Activated naive CD4-positive, alpha-beta T cell treated with anti-CD3 and anti-CD28 coated beads, Interleukin-2, amount 10 ng/mL, durations not matched to agents 7 days and 5 days (primary cell): ENCODE results near the gene GTF2A1.

Experiments
- CTCF ChIA-PET: fragments of 350-600 bp; sonication (Branson Sonifier 250); formaldehyde crosslinking; loops from one replicate; lab custom pipeline; 2021; ENCODE audit warnings: antibody characterized with exemption; lab: Charles Lee
- DNase-seq: peaks from one replicate; pipeline ENCODE4 v3.0.0-alpha.2; 2020
- H3K27ac Mint-ChIP-seq: one replicate; pipeline ENCODE4 v1.8.0; 2021; ENCODE audit warnings: mild to moderate bottlenecking, moderate library complexity, mixed read lengths
- H3K27me3 Mint-ChIP-seq: one replicate; pipeline ENCODE4 v1.8.0; 2021; ENCODE audit warnings: mild to moderate bottlenecking, mixed read lengths
- H3K36me3 Mint-ChIP-seq: one replicate; pipeline ENCODE4 v1.8.0; 2021; ENCODE audit warnings: mixed read lengths
- H3K4me1 Mint-ChIP-seq: one replicate; pipeline ENCODE4 v1.8.0; 2021; ENCODE audit warnings: mixed read lengths
- H3K4me3 Mint-ChIP-seq: one replicate; pipeline ENCODE4 v1.8.0; 2021; ENCODE audit warnings: mild to moderate bottlenecking, moderate library complexity, mixed read lengths
- H3K9me3 Mint-ChIP-seq: one replicate; pipeline ENCODE4 v1.8.0; 2021; ENCODE audit warnings: mixed read lengths

GTF2A1 gene

DNA sequence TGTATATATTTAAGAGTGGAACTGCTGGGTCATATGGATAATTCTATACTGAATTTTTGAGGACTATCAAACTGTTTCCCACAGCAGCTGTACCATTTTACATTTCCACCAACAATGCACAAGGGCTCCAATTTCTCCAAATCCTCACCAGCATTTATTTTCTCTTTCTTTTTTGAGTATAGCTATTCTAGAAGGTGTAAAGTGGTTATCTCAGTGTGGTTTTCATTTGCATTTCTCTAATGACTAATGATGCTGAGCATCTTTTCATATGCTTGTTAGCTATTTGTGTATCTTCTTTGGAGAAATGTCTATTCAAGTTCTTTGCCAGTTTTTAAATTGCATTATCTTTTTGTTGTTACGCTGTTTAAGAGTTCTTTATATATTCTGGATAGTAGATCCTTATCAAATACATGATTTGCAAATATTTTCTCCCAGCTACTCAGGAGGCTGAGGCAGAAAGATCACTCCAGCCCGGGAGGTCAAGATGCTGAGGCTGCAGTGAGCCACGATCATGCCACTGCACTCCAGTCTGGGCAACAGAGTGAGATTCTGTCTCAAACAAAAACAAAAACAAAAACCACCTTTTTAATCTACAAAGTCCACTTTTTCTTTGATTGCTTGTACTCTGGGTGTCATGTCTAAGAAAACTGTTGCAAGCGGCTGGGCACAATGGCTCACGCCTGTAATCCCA lies 32.8 kb downstream of the GTF2A1 start:
- Mint-ChIP-seq H3K4me1 (peaks cover 61% of the 10 kb centered on the region), H3K27me3 (no peaks in the 10 kb centered on the region), H3K9me3 (peaks cover 1% of the 10 kb centered on the region), H3K27ac (peak overlapping the region; percentile 72), H3K4me3 (no peak overlapping the region), H3K36me3 (peaks cover 58% of the 10 kb centered on the region)
- DNase-seq: no peak
- CTCF ChIA-PET: interaction anchor here (0.9 to 1.4 kb wide), 3 partner anchors 18 to 277 kb away, joined by 3 read pairs; no protein-coding TSS in a partner anchor

DNA sequence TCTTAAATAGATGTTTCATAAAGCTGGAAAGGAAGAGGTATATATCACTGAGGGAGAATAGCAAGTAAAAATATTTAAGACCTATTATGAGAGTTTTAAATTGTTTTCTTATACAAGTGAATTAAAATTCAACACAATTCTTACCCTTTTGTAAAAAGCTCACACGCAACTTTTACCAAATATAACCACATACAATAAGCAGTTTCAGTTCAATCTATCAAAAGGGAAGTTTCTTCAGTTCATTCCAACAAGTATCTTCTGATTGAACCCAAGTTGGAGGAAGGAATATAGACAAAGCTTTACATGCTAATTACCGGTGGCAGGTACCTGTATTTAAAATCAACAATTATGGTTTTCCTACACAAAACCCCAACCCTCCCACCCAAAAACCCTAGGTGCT lies 41.1 kb downstream of the GTF2A1 start:
- CTCF ChIA-PET: interaction anchor here (0.7 to 2.1 kb wide), 3 partner anchors 9 to 38 kb away, joined by 3 to 9 read pairs (median 3); no protein-coding TSS in a partner anchor
- peaks cover 52% of the 10 kb centered on the region for H3K36me3 Mint-ChIP-seq
- H3K27me3 Mint-ChIP-seq: no peaks in the 10 kb centered on the region
- H3K4me1 Mint-ChIP-seq: peaks cover 42% of the 10 kb centered on the region
- no peak for DNase-seq
- H3K4me3 Mint-ChIP-seq: no peak overlapping the region
- no peaks in the 10 kb centered on the region for H3K9me3 Mint-ChIP-seq
- H3K27ac Mint-ChIP-seq: no peak overlapping the region

GRCh38 chr14:81178063-81178462 lies 42.7 kb downstream of the GTF2A1 start:
- H3K27ac Mint-ChIP-seq: peak overlapping the region; percentile 30
- H3K9me3 Mint-ChIP-seq: no peaks in the 10 kb centered on the region
- no peaks in the 10 kb centered on the region for H3K27me3 Mint-ChIP-seq
- DNase-seq: no peak
- no peak overlapping the region for H3K4me3 Mint-ChIP-seq
- CTCF ChIA-PET: interaction anchor here (1.5 kb wide), 1 partner anchor 34 kb away, joined by 3 read pairs; no protein-coding TSS in a partner anchor
- peaks cover 34% of the 10 kb centered on the region for H3K4me1 Mint-ChIP-seq
- H3K36me3 Mint-ChIP-seq: peaks cover 51% of the 10 kb centered on the region

- no peak overlapping the region for H3K4me3 Mint-ChIP-seq
- no peaks in the 10 kb centered on the region for H3K9me3 Mint-ChIP-seq
- peaks cover 46% of the 10 kb centered on the region for H3K36me3 Mint-ChIP-seq
- no peak for DNase-seq
- CTCF ChIA-PET: interaction anchor here (1.5 kb wide), 1 partner anchor 34 kb away, joined by 3 read pairs; no protein-coding TSS in a partner anchor
- H3K27me3 Mint-ChIP-seq: no peaks in the 10 kb centered on the region
- H3K27ac Mint-ChIP-seq: no peak overlapping the region
- H3K4me1 Mint-ChIP-seq: peaks cover 37% of the 10 kb centered on the region
These were observed 43.5 kb downstream of the GTF2A1 start for GRCh38 chr14:81177225-81177624.

DNA sequence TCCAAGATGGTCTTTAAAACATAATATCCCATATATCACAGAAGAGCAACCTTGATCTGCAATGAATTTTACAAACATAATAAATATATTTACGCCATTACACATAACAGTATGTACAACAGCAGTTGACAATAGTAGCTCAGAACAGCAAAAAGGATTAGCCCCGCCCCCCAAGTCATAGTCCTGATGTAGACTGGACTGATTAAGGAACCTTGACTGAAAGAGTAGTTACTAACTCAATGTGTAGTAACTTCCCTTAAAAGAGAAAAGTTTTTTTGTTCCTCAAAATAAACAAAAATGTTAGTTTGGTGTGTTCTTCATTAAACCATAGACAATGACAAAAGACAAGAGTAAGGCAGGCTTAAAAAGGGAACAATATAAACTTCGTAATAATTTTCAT lies 44.5 kb downstream of the GTF2A1 start:
- peaks cover 39% of the 10 kb centered on the region for H3K36me3 Mint-ChIP-seq
- H3K9me3 Mint-ChIP-seq: no peaks in the 10 kb centered on the region
- H3K4me1 Mint-ChIP-seq: peaks cover 46% of the 10 kb centered on the region
- CTCF ChIA-PET: no interaction called here
- no peak for DNase-seq
- H3K4me3 Mint-ChIP-seq: no peak overlapping the region
- H3K27me3 Mint-ChIP-seq: no peaks in the 10 kb centered on the region
- H3K27ac Mint-ChIP-seq: no peak overlapping the region

- H3K4me1 Mint-ChIP-seq: peaks cover 66% of the 10 kb centered on the region
- H3K27me3 Mint-ChIP-seq: no peaks in the 10 kb centered on the region
- no peak for DNase-seq
- CTCF ChIA-PET: interaction anchor here (0.6 to 1.1 kb wide), 3 partner anchors 9 to 186 kb away, joined by 3 to 9 read pairs (median 3); no protein-coding TSS in a partner anchor
- peak overlapping the region; percentile 4 for H3K27ac Mint-ChIP-seq
- no peak overlapping the region for H3K4me3 Mint-ChIP-seq
- H3K36me3 Mint-ChIP-seq: peaks cover 26% of the 10 kb centered on the region
- no peaks in the 10 kb centered on the region for H3K9me3 Mint-ChIP-seq
These were observed 47.9 kb downstream of the GTF2A1 start for GRCh38 chr14:81172881-81173280.

- Mint-ChIP-seq H3K27me3 (no peaks in the 10 kb centered on the region), H3K36me3 (peaks cover 23% of the 10 kb centered on the region), H3K4me1 (peaks cover 61% of the 10 kb centered on the region), H3K27ac (no peak overlapping the region), H3K9me3 (no peaks in the 10 kb centered on the region), H3K4me3 (no peak overlapping the region)
- CTCF ChIA-PET: interaction anchor here (0.7 to 1.1 kb wide), 3 partner anchors 9 to 185 kb away, joined by 3 to 9 read pairs (median 5); no protein-coding TSS in a partner anchor
- no peak for DNase-seq
These were observed 48.4 kb downstream of the GTF2A1 start for GRCh38 chr14:81172353-81172752.

- Mint-ChIP-seq H3K9me3 (no peaks in the 10 kb centered on the region), H3K27me3 (no peaks in the 10 kb centered on the region), H3K36me3 (peaks cover 18% of the 10 kb centered on the region), H3K4me1 (peaks cover 51% of the 10 kb centered on the region), H3K27ac (peak overlapping the region; percentile 97), H3K4me3 (peak overlapping the region; percentile 90)
- DNase-seq: no peak
- CTCF ChIA-PET: interaction anchor here (0.7 to 2.6 kb wide), 19 partner anchors 9 to 294 kb away, joined by 3 to 18 read pairs (median 5); partner anchors contain the start of gene TSHR
These were observed 49.9 kb downstream of the GTF2A1 start for GRCh38 chr14:81170829-81171195.

DNA sequence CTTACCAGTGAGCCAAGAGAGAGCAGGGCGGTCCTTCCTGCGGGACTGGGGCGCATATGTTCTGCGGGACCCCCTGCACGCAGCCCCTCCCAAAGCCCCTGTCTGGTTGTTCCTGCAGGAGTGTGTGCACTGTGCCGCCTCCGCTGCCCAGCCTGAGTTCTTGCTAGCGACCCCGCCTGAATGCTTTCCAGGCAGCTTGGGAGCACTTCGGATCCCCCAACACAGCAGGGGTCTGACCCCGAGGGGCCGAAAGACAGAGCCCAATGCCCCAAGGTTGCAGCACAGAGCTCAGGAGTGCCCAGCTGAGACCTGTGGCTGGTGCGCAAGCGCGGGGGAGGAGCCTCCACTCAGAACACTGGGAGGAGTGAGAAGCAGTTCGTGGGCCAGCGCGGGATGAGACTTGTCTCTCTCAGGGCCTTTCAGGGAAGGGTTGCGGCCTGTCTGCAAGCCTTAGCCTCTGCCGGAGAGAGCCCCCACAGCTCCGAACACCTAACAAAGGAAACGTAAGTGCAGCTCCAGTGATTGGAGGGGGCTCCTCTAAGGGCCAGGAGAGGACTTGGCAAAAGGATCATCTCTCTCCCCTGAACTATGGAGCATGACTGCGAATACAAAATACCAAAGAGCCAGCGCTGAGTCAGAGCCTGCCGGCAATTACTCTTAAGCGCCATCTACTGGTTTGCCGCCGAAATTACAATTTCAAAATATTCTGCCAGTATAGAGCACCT lies 50.5 kb downstream of the GTF2A1 start:
- peaks cover 18% of the 10 kb centered on the region for H3K36me3 Mint-ChIP-seq
- H3K9me3 Mint-ChIP-seq: no peaks in the 10 kb centered on the region
- H3K27ac Mint-ChIP-seq: peak overlapping the region; percentile 97
- peaks cover 52% of the 10 kb centered on the region for H3K4me1 Mint-ChIP-seq
- CTCF ChIA-PET: interaction anchor here (0.6 to 2.6 kb wide), 25 partner anchors 8 to 294 kb away, joined by 3 to 18 read pairs (median 5); partner anchors contain the start of genes CEP128 and TSHR
- peak overlapping the region; percentile 90 for H3K4me3 Mint-ChIP-seq
- H3K27me3 Mint-ChIP-seq: no peaks in the 10 kb centered on the region
- peak; percentile 92 for DNase-seq

- H3K27me3 Mint-ChIP-seq: no peaks in the 10 kb centered on the region
- peak overlapping the region; percentile 97 for H3K27ac Mint-ChIP-seq
These were observed 51.1 kb downstream of the GTF2A1 start for GRCh38 chr14:81169711-81170103.

DNA sequence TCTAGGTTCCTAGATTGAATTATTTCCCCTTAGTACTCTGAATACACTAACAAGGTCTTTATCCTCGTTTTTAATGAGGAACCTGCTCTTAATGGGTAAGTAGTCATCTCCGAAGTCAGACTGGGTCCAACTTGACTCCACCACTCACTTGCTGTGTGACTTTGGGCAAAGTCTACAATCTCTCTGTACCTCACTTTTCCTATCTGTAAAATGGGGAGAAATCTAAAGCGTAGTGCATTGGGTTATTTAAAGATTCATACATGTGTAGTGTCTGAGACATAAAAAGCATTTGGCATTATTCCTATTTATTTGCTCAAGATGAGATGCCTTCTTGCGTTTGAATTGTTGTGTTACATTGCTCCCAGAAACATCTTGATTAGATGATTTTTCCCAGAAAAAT lies 51.5 kb downstream of the GTF2A1 start:
- Mint-ChIP-seq H3K4me3 (peak overlapping the region; percentile 90), H3K4me1 (peaks cover 57% of the 10 kb centered on the region)

More at GRCh38 chr14:81169711-81170103, 51.1 kb downstream of the GTF2A1 start:
- no peak for DNase-seq
- Mint-ChIP-seq H3K4me3 (peak overlapping the region; percentile 90), H3K9me3 (no peaks in the 10 kb centered on the region), H3K36me3 (peaks cover 13% of the 10 kb centered on the region), H3K4me1 (peaks cover 56% of the 10 kb centered on the region)
- CTCF ChIA-PET: interaction anchor here (0.6 to 2.6 kb wide), 22 partner anchors 8 to 295 kb away, joined by 3 to 18 read pairs (median 5); partner anchors contain the start of genes CEP128 and TSHR

GRCh38 chr14:81166121-81166520 lies 54.6 kb downstream of the GTF2A1 start:
- no peak overlapping the region for H3K4me3 Mint-ChIP-seq

More for the DNA sequence above, 51.5 kb downstream of the GTF2A1 start:
- no peaks in the 10 kb centered on the region for H3K27me3 Mint-ChIP-seq
- no peaks in the 10 kb centered on the region for H3K9me3 Mint-ChIP-seq
- peak overlapping the region; percentile 97 for H3K27ac Mint-ChIP-seq
- H3K36me3 Mint-ChIP-seq: peaks cover 11% of the 10 kb centered on the region
- DNase-seq: no peak
- CTCF ChIA-PET: interaction anchor here (1.0 to 2.6 kb wide), 7 partner anchors 10 to 284 kb away, joined by 3 to 14 read pairs (median 6); partner anchors contain the start of genes CEP128 and TSHR

GRCh38 chr14:81165188-81165587 lies 55.6 kb downstream of the GTF2A1 start:
- Mint-ChIP-seq H3K9me3 (no peaks in the 10 kb centered on the region), H3K4me1 (peaks cover 30% of the 10 kb centered on the region), H3K4me3 (no peak overlapping the region), H3K27me3 (no peaks in the 10 kb centered on the region), H3K27ac (no peak overlapping the region), H3K36me3 (no peaks in the 10 kb centered on the region)
- DNase-seq: no peak
- CTCF ChIA-PET: interaction anchor here (0.5 to 3.6 kb wide), 10 partner anchors 14 to 234 kb away, joined by 3 to 32 read pairs (median 4); partner anchors contain the start of gene TSHR

More at GRCh38 chr14:81166121-81166520, 54.6 kb downstream of the GTF2A1 start:
- CTCF ChIA-PET: interaction anchor here (0.6 to 3.6 kb wide), 6 partner anchors 22 to 235 kb away, joined by 3 to 32 read pairs (median 4); partner anchors contain the start of gene TSHR
- H3K27ac Mint-ChIP-seq: no peak overlapping the region
- DNase-seq: no peak
- H3K27me3 Mint-ChIP-seq: no peaks in the 10 kb centered on the region
- H3K4me1 Mint-ChIP-seq: peaks cover 40% of the 10 kb centered on the region
- no peaks in the 10 kb centered on the region for H3K9me3 Mint-ChIP-seq
- no peaks in the 10 kb centered on the region for H3K36me3 Mint-ChIP-seq
